Measurements from ENCODE around the gene IRS2.

GRCh38 chr13:109737046-109737573 is 49.3 kb downstream of the IRS2 start:
- TF ChIP-seq CTCF (IDR thresholded peaks at IDR 0.05; ENCODE audit: insufficient read depth, low read length, poor library complexity, severe bottlenecking) (no peak), EZH2phosphoT487 (conservative IDR thresholded peaks at IDR 0.05; ENCODE audit: low read length) (no peak)
